ENCODE results near the gene CCDC190. TPM values are rescaled to one million over a fixed set of nuclear protein-coding genes. Genes with fewer than 3 reads are reported as not detected.

The CCDC190 gene
- total RNA-seq, 1 experiment from 2014 or later: not detected

- no peak overlapping the region for H3K27ac ChIP-seq (ENCODE audit: low read depth, low read length)
- ATAC-seq (peak; percentile 62; the same call in 1 of the 2 replicates), DNase-seq (ENCODE audit: low read depth, low spot score) (no peak)
- no peaks in the 10 kb centered on the region for H3K79me2 ChIP-seq (ENCODE audit: insufficient read depth, low read length)
- peaks cover 0 to 5% of the 10 kb centered on the region in 2 experiments; a peak in 2 of 4 replicates for H3K4me1 ChIP-seq (ENCODE audit: control insufficient read depth in 1 of 2, insufficient read depth in 2 of 2, low read length in 2 of 2)
- no peaks in the 10 kb centered on the region for H3K36me3 ChIP-seq (ENCODE audit: control insufficient read depth in 1 of 2, insufficient read depth in 2 of 2, low read length in 2 of 2)
- ChIA-PET CTCF (interaction anchor here (0.8 to 1.0 kb wide), 2 partner anchors 27 to 52 kb away, joined by 3 read pairs; no protein-coding TSS in a partner anchor), RAD21 (ENCODE audit: low non-redundant PET in 1 of 2, low total read pairs in 2 of 2, uncharacterized antibody in 2 of 2, unreplicated experiment in 2 of 2) (no interaction called here), POLR2A (no interaction called here)
- H3K9me3 ChIP-seq (ENCODE audit: control insufficient read depth in 1 of 2, insufficient read depth in 1 of 2, low read depth in 1 of 2, low read length in 2 of 2): no peaks in the 10 kb centered on the region
- H3K4me2 ChIP-seq (ENCODE audit: low read length): peak overlapping the region; percentile 18; the same call in 1 of the 2 replicates
- intact Hi-C loops (cut with micrococcal nuclease): no loop called here
- H3K9me2 ChIP-seq (ENCODE audit: insufficient read depth): no peaks in the 10 kb centered on the region
- BruUV-seq (replicated peaks): no TSS peak
- no peak overlapping the region for H3K9ac ChIP-seq (ENCODE audit: low read length)
- no peak overlapping the region for H2AFZ ChIP-seq (ENCODE audit: low read depth, low read length, poor library complexity, severe bottlenecking)
- H3K27me3 ChIP-seq (ENCODE audit: insufficient read depth, low read length): no peaks in the 10 kb centered on the region
- H3K4me3 ChIP-seq (replicated peaks in 1 of 2; ENCODE audit: low read depth in 1 of 2, low read length in 2 of 2): no peak overlapping the region
- no peaks in the 10 kb centered on the region for H4K20me1 ChIP-seq (ENCODE audit: insufficient read depth)
- peak; percentile 18; the same call in 1 of the 2 replicates for TF ChIP-seq JUND (IDR thresholded peaks at IDR 0.05)
- no peak for TF ChIP-seq EGR1 (IDR thresholded peaks at IDR 0.05; ENCODE audit: low read depth)
Measured at GRCh38 chr1:162905174-162906158, 44.5 kb upstream of the CCDC190 start.

DNA sequence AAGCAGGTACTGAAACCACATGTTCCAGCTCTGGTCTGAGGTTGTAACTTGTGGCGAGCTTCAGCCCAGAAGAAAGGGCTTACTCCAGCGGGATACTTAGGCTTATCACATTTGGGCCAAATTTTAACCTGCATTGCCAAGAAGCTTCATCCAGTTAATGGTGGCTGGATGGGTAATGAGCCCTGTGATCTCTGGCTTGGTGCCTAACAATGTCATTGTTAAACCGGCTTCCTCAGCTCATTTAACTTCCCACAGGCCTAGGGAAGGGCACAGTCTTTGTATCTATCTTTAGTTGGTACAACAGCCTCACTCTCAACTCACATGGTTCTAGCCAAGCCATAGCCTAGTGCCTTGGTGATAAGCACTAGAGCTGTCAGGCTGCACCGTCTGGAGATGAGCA, 43.6 kb upstream of the CCDC190 start:
- Histone ChIP-seq H3K9me3 (ENCODE audit: control insufficient read depth in 1 of 2, insufficient read depth in 1 of 2, low read depth in 1 of 2, low read length in 2 of 2) (no peaks in the 10 kb centered on the region), H3K4me1 (ENCODE audit: control insufficient read depth in 1 of 2, insufficient read depth in 2 of 2, low read length in 2 of 2) (peaks cover 0 to 5% of the 10 kb centered on the region in 2 experiments; a peak in 2 of 4 replicates), H3K9me2 (ENCODE audit: insufficient read depth) (no peaks in the 10 kb centered on the region), H3K27ac (ENCODE audit: low read depth, low read length) (no peak overlapping the region), H3K27me3 (ENCODE audit: insufficient read depth, low read length) (no peaks in the 10 kb centered on the region), H3K9ac (ENCODE audit: low read length) (no peak overlapping the region), H3K4me3 (replicated peaks in 1 of 2; ENCODE audit: low read depth in 1 of 2, low read length in 2 of 2) (no peak overlapping the region), H3K79me2 (ENCODE audit: insufficient read depth, low read length) (no peaks in the 10 kb centered on the region), H2AFZ (ENCODE audit: low read depth, low read length, poor library complexity, severe bottlenecking) (no peak overlapping the region), H4K20me1 (ENCODE audit: insufficient read depth) (no peaks in the 10 kb centered on the region), H3K4me2 (ENCODE audit: low read length) (no peak overlapping the region), H3K36me3 (ENCODE audit: control insufficient read depth in 1 of 2, insufficient read depth in 2 of 2, low read length in 2 of 2) (no peaks in the 10 kb centered on the region)
- no peak for DNase-seq (ENCODE audit: low read depth, low spot score)
- RAD21 ChIA-PET (ENCODE audit: low non-redundant PET in 1 of 2, low total read pairs in 2 of 2, uncharacterized antibody in 2 of 2, unreplicated experiment in 2 of 2): no interaction called here
- POLR2A ChIA-PET: no interaction called here
- CTCF ChIA-PET: no interaction called here
- no TSS peak for BruUV-seq (replicated peaks)
- ATAC-seq: no peak
- intact Hi-C loops (cut with micrococcal nuclease): no loop called here
- TF ChIP-seq EZH2 (IDR thresholded peaks at IDR 0.05): no peak
- TF ChIP-seq EZH2phosphoT487 (IDR thresholded peaks at IDR 0.05; ENCODE audit: borderline replicate concordance): no peak
- TF ChIP-seq CTCF (IDR thresholded peaks at IDR 0.05 in 2 of 3, conservative IDR thresholded peaks at IDR 0.05 in 1 of 3; ENCODE audit: borderline replicate concordance in 1 of 3, insufficient read depth in 1 of 3, low read depth in 2 of 3, low read length in 2 of 3): no peak
- TF ChIP-seq CBX3 (IDR thresholded peaks at IDR 0.05; ENCODE audit: low read depth): no peak
- no peak for TF ChIP-seq POLR2AphosphoS5 (IDR thresholded peaks at IDR 0.05; ENCODE audit: low read depth, low read length)
- no peak for TF ChIP-seq SIN3A (IDR thresholded peaks at IDR 0.05; ENCODE audit: low read depth)
- TF ChIP-seq TCF7L2 (IDR thresholded peaks at IDR 0.05; ENCODE audit: borderline replicate concordance, extremely low read depth, insufficient read depth, insufficient read length): no peak
- TF ChIP-seq REST (IDR thresholded peaks at IDR 0.05; ENCODE audit: low read depth): no peak
- no peak for TF ChIP-seq CEBPB (IDR thresholded peaks at IDR 0.05; ENCODE audit: low read depth)
- TF ChIP-seq POLR2A (IDR thresholded peaks at IDR 0.05; ENCODE audit: borderline replicate concordance, extremely low read depth, insufficient read depth, insufficient read length): no peak

All from HCT116 (cell line).